ENCODE data around the gene OOSP1.
A peak's percentile ranks its signal among the peaks of the same experiment; 100 is the strongest.
"Not testable (repeated sequence)": the region's sequence is repeated elsewhere in the genome, so short reads cannot be mapped to it uniquely, and the experiment has no call there.

The OOSP1 gene, protein sequence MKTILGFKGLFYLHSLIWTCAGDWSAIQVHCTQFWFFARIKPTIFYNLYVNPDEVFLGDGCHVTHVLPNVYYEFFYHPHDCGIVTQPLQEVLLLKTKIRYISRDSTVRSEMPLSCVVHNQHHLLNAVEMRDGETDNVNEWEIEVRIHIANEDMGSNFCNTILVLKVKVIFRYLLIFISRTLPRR

GRCh38 chr11:59938132-59938531, at the start of gene OOSP1:
TSS of gene OOSP1 (plus strand) at chr11:59938432. CDS start at chr11:59938455, 23 bp downstream.
- DNase-seq, result no peak

DNA sequence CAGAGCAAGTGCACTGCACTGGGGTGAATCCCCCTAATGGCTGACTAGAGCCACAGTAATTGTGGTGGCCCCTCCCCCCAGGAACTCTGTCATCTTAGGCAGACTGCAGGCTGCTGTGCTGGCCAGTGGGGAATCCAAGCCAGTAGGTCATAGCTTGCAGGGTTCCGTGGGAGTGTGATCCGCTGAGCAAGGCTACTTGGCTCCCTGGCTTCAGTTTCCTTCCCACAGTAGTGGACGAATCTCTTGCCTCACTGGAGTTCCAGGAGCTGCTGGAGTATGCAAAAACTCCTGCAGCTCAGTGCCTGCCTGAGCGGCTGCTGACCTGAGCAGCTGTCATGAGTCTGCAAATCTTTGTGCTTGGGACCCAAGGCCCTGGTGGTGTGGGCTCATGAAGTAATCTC, 46.5 kb upstream of the OOSP1 start:
- DNase-seq, result no peak

DNA sequence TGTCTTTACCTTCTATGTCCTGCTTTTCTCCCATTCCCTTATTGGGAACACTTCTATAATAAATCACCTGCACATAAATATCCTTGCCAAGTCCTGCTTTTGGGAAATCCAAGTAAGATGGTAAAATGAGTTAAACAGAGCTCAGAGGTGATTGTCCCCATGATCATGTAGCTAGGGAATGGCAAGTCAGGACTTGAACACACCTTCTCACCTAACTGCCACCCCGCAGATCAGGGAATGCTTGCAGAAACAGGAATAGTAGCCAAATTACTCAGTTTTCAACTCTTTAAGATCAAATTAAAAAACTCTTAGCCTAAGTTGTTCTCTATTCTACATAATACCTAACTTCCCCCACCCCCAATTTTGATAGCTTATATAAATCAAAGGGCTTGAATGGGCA, 43.6 kb upstream of the OOSP1 start:
- DNase-seq, result no peak

DNA sequence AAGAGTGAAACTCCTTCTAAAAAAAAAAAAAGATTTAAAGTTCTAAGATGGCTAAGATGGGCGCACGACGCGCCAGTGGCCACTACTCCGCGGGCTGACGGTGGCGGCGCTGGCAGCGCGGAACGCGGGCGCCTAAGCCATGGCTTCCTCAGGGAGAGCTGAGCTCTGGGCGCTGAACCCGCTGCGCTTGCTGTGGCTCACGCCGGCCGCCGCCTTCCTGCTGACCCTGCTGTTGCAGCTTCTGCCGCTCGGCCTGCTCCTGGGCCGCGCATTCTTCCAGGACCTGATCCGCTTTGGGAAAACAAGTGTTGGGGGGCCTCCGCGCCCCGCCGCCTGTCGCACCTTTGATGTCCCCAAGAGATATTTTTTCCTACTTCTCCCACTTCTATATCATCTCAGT, 40.2 kb upstream of the OOSP1 start:
- no peak for DNase-seq

- DNase-seq, result no peak
These were observed 39.6 kb upstream of the OOSP1 start for GRCh38 chr11:59898650-59899049.

- no peak for DNase-seq
These were observed 38.7 kb upstream of the OOSP1 start for GRCh38 chr11:59899532-59899931.

DNA sequence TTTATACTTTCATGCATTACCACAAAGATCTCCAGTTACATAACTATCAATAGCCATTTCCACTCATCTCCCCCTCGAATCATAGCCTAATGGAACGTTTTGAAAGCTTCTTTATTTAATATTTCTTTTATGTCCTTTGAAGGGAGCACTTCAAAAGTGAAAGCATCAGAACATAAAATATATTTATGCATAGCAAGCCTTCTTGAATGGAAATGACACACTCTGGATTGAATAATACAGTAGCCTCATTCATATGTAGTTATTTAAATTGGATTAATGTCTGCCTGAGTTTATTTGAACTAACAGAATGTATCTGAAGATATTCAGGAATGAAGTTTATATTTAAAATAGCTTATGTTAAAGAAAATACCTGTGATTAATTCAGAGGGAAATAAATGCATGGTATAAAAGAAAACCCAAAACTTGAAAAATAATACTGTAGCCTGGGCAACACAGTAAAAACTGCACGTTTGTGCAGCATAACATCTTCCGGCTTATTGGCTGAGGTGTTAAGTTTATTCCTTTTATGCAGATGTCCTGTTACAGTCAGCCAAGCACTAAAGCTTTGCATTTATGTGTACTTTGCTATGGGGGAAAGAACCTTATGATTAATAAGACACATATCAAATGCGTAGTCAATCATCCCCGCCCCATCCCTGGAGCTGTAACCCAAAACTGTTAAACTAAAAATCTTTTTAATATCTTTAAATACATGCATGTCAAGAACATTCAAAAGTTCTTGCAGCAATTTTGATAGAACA, 37.7 kb upstream of the OOSP1 start:
- DNase-seq, result no peak

DNA sequence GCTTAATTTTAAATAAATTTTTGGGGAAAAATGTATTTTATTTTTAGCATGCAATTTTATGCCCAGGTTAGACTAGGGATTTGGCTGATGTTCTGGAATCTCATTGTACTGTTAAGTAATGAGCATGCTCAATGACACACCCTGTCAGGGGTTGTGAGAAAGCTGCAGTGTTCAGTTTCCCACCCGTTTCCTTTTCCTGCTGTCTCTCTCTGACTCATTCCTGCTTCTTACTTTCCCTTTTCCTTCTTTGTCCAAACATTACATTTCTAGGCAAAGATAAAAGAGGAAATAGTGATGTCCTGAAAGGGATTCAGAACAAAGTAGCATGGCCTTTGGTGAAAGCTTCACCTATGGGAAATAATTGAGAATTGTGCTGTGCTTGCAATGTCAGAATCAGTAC, 36.9 kb upstream of the OOSP1 start:
- no peak for DNase-seq

DNA sequence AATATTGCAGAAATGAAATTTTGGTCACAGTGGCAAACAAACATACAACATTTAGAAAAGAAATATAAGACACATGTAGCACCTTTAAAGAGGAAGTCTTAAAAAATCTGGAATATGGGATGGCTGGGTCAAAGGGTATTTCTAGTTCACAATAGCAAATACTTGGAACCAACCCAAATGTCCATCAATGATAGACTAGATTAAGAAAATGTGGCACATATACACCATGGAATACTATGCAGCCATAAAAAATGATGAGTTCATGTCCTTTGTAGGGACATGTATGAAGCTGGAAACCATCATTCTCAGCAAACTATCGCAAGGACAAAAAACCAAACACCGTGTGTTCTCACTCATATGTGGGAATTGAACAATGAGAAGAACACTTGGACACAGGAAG, 34.7 kb upstream of the OOSP1 start:
- not testable (repeated sequence) for DNase-seq

DNA sequence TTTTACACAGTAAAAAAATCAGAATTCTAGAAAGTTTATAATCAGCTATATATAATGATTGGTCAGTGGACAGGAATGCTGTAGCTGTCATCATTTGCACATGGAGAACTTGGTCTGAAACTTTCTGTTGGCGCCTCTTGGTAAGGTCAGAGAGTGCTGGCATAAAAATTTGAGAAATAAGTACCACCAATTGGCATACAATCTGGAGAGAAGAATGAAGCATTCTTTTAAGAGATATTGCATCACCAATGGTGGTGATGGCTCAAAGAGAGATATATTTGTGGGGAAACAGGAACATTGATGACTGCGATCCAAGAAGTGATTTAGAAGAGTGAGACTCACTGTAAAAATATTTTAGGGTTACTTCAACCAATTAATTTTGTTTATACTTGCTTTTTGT, 19.8 kb upstream of the OOSP1 start:
- no peak for DNase-seq

GRCh38 chr11:59918987-59919589, 19.1 kb upstream of the OOSP1 start:
- peak; percentile 13 for DNase-seq

DNA sequence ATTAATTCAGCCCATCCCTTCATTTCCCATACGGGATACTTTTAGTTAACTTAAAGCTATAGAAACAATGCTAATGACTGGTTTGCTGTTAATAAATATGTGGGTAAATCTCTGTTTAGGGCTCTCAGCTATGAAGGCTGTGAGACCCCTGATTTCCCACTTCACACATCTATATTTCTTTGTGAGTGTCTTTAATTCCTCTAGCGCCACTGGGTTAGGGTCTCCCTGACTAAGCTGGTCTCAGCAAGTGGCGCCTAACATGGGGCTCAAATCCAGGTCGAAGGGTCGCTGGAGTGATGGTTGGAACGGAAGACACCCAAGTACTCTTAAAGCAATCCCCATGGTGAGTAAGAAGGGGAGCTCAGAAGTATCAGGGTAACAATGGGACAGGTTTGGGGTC, 14.4 kb upstream of the OOSP1 start:
- no peak for DNase-seq

GRCh38 chr11:59931688-59932087, 6.5 kb upstream of the OOSP1 start:
- no peak for DNase-seq

DNA sequence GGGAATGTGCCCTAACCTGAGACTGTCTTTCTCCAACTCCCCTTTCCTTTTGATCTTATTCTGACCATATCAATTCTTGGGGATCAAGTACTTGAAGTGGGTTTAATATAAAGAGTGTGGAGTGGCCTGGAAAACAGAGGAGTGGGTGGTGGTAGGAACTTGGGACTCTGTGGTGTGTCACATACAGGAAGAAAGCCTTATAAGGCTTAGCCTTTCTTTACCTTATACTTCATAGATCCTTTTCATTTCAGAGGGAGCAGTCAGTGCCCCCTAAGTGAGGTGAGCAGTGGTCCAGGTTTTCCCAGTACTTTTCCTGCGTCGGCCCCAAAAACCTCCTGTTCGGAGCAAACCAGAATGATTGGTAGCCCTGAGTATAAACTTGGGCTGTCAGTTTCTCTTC, 486 bp downstream of the OOSP1 start:
- no peak for DNase-seq

DNA sequence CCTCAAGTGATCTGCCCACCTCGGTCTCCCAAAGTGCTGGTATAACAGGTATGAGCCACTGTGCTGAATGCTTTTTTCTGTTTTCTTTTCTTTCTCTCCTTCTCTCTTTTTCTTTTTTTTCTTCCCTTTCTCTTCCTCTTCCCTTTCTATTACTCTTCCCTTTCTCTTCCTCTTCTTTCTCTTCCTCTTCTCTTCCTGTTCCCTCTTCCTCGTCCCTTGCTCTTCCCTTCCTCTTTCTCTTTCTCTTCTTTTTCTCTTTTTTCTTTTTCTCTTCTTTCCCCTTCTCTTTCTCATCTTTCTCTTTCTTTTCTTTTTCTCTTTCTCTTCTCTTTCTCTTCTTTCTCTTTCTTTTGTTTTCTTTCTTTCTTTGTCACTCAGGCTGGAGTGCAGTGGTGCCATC, 1.2 kb downstream of the OOSP1 start:
- no peak for DNase-seq

- DNase-seq, result no peak
These were observed 2.9 kb downstream of the OOSP1 start for GRCh38 chr11:59941091-59941490.

- DNase-seq, result no peak
These were observed 5.9 kb downstream of the OOSP1 start for GRCh38 chr11:59943997-59944714.

GRCh38 chr11:59944720-59945119, 6.5 kb downstream of the OOSP1 start:
- DNase-seq, result no peak

GRCh38 chr11:59953463-59954218, 15.4 kb downstream of the OOSP1 start:
- DNase-seq, result no peak

DNA sequence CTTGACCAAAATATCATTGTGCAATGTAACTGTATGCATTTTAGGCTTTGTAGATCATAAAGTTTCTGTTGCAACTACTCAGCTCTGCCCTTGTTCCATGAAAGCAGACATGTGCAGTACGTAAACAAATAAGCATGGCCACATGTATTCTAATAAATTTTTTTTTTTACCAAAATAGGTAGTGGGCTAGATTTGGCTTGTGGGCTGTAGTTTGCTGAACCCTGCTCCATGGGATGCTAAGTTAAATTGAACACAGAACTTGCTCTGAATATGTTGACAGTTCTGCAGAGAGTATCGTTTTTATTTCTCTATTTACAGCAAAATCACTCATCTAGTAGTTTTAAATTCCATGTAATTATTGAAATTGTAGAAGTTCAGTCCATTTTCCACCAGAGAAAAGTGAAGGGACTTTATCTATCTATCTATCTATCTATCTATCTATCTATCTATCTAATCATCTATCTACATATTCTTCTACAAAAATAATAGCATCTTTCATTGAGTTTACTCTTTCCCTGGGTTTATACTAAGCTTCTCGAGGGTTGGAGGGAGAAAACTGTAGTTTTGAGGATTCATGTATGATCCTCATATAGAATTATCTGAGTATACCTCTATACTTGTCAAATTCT, 16.1 kb downstream of the OOSP1 start:
- DNase-seq, result no peak

GRCh38 chr11:59957094-59957493, 18.9 kb downstream of the OOSP1 start:
- no peak for DNase-seq

Data from NCI-H345 (cell line).